MCF 10A (cell line): ENCODE data around the gene PARD3B. TPM values are rescaled to one million over a fixed set of nuclear protein-coding genes. Genes with fewer than 3 reads are reported as not detected.

Source experiments
- BruUV-seq: library from RNA; stranded (reverse); fragments of 400-500 nt; replicated peaks from 2 replicates; lab custom pipeline; 2021; lab: Mats Ljungman, UMichigan
- CTCF ChIA-PET: fragments of 300-600 bp; sonication (Branson Sonifier 250); formaldehyde crosslinking; extraction: SDS; loops from one replicate; lab custom pipeline; 2021; ENCODE audit warnings: antibody characterized with exemption, inconsistent platforms; lab: Yijun Ruan, JAX
- POLR2A ChIA-PET: fragments of 300-600, 350-650 bp; sonication (Branson Sonifier 250); formaldehyde crosslinking; extraction: SDS; loops from one replicate; lab custom pipeline; 2020; ENCODE audit warnings: antibody characterized with exemption, inconsistent platforms; lab: Yijun Ruan, JAX
- DNase-seq: peaks from one replicate; pipeline ENCODE4 v3.0.0-alpha.2; 2018; ENCODE audit not compliant: unreplicated experiment
- H3K27ac Mint-ChIP-seq: one replicate; pipeline ENCODE4 v1.8.0; 2022; ENCODE audit warnings: mild to moderate bottlenecking, low read depth, mixed read lengths; ENCODE audit not compliant: unreplicated experiment
- H3K27me3 Mint-ChIP-seq: one replicate; pipeline ENCODE4 v1.8.0; 2022; ENCODE audit warnings: mixed read lengths; ENCODE audit not compliant: insufficient read depth, unreplicated experiment
- H3K36me3 Mint-ChIP-seq: one replicate; pipeline ENCODE4 v1.8.0; 2022; ENCODE audit warnings: mild to moderate bottlenecking, moderate library complexity, mixed read lengths; ENCODE audit not compliant: insufficient read depth, unreplicated experiment
- H3K4me1 Mint-ChIP-seq: one replicate; pipeline ENCODE4 v1.8.0; 2022; ENCODE audit warnings: mixed read lengths; ENCODE audit not compliant: insufficient read depth, unreplicated experiment
- H3K4me3 Mint-ChIP-seq: one replicate; pipeline ENCODE4 v1.8.0; 2022; ENCODE audit warnings: mild to moderate bottlenecking, moderate library complexity, mixed read lengths; ENCODE audit not compliant: unreplicated experiment
- H3K9me3 Mint-ChIP-seq: one replicate; pipeline ENCODE4 v1.8.0; 2022; ENCODE audit warnings: mixed read lengths; ENCODE audit not compliant: unreplicated experiment
- CTCF ChIP-seq: fragments of 200-600 bp; IDR thresholded peaks from one replicate; pipeline ENCODE4 v1.8.0; 2022; ENCODE audit warnings: antibody characterized with exemption, mild to moderate bottlenecking; ENCODE audit not compliant: unreplicated experiment
- intact Hi-C: fragments of 100-400 bp; cut with micrococcal nuclease; formaldehyde crosslinking; loops from 2 replicates; pipeline ENCODE4 v1.14.1; 2022
- total RNA-seq: library from RNA; stranded (reverse); gene quantifications from 2 replicates; pipeline ENCODE4 v1.2.3, GENCODE V29; 2022

Gene PARD3B
- total RNA-seq, 1 experiment from 2014 or later, result 11.6 TPM

GRCh38 chr2:204779771-204780170, 234.5 kb downstream of the PARD3B start:
- Mint-ChIP-seq H3K4me1 (no peaks in the 10 kb centered on the region), H3K4me3 (no peak overlapping the region), H3K27me3 (no peaks in the 10 kb centered on the region), H3K9me3 (no peaks in the 10 kb centered on the region), H3K27ac (no peak overlapping the region), H3K36me3 (no peaks in the 10 kb centered on the region)
- intact Hi-C loops, result no loop called here
- ChIA-PET POLR2A (no interaction called here), CTCF (no interaction called here)
- no TSS peak for BruUV-seq
- TF ChIP-seq CTCF, result no peak
- no peak for DNase-seq

GRCh38 chr2:204781941-204782340, 236.7 kb downstream of the PARD3B start:
- BruUV-seq, result no TSS peak
- no peak for DNase-seq
- TF ChIP-seq CTCF, result no peak
- Mint-ChIP-seq H3K4me3 (no peak overlapping the region), H3K4me1 (no peaks in the 10 kb centered on the region), H3K36me3 (no peaks in the 10 kb centered on the region), H3K27me3 (no peaks in the 10 kb centered on the region), H3K27ac (no peak overlapping the region), H3K9me3 (no peaks in the 10 kb centered on the region)
- ChIA-PET CTCF (interaction anchor here (0.7 kb wide), 1 partner anchor 346 kb away, joined by 3 read pairs; no protein-coding TSS in a partner anchor), POLR2A (no interaction called here)
- intact Hi-C loops, result no loop called here

GRCh38 chr2:204790076-204790475, 244.8 kb downstream of the PARD3B start:
- intact Hi-C loops, result no loop called here
- ChIA-PET POLR2A (no interaction called here), CTCF (interaction anchor here (0.6 kb wide), 1 partner anchor 173 kb away, joined by 3 read pairs; no protein-coding TSS in a partner anchor)
- H3K4me1 Mint-ChIP-seq, result peaks cover 3% of the 10 kb centered on the region
- no peaks in the 10 kb centered on the region for H3K36me3 Mint-ChIP-seq
- TF ChIP-seq CTCF, result no peak
- no peak overlapping the region for H3K27ac Mint-ChIP-seq
- no TSS peak for BruUV-seq
- H3K4me3 Mint-ChIP-seq, result no peak overlapping the region
- no peaks in the 10 kb centered on the region for H3K9me3 Mint-ChIP-seq
- H3K27me3 Mint-ChIP-seq, result no peaks in the 10 kb centered on the region
- no peak for DNase-seq

GRCh38 chr2:204791230-204791629, 246.0 kb downstream of the PARD3B start:
- intact Hi-C loops, result no loop called here
- TF ChIP-seq CTCF, result no peak
- Mint-ChIP-seq H3K27ac (no peak overlapping the region), H3K36me3 (no peaks in the 10 kb centered on the region), H3K9me3 (no peaks in the 10 kb centered on the region), H3K4me3 (no peak overlapping the region), H3K27me3 (no peaks in the 10 kb centered on the region), H3K4me1 (peaks cover 7% of the 10 kb centered on the region)
- CTCF ChIA-PET, result interaction anchor here (0.6 to 0.8 kb wide), 3 partner anchors 53 to 531 kb away, joined by 3 to 4 read pairs (median 3); no protein-coding TSS in a partner anchor
- POLR2A ChIA-PET, result no interaction called here
- no TSS peak for BruUV-seq
- no peak for DNase-seq
